Hypothalamus (tissue), 51 donors: ENCODE data around the gene OLFM1.
A peak's percentile ranks its signal among the peaks of the same experiment; 100 is the strongest.
"Not testable (repeated sequence)": the region's sequence is repeated elsewhere in the genome, so short reads cannot be mapped to it uniquely, and the experiment has no call there.

Experiments
- DNase-seq, 51 donors: peaks; one replicate each; lab custom pipeline; 2025; lab: John Stamatoyannopoulos, UW

The OLFM1 gene

GRCh38 chr9:135103931-135104639 lies 16.6 kb downstream of the OLFM1 start:
- no peak for DNase-seq

GRCh38 chr9:135104761-135105160 lies 17.3 kb downstream of the OLFM1 start:
- no peak for DNase-seq

GRCh38 chr9:135105211-135105745 lies 17.8 kb downstream of the OLFM1 start:
- no peak for DNase-seq

GRCh38 chr9:135105938-135106491 lies 18.5 kb downstream of the OLFM1 start:
- DNase-seq, result no peak

GRCh38 chr9:135106551-135107270 lies 19.2 kb downstream of the OLFM1 start:
- no peak for DNase-seq

GRCh38 chr9:135107581-135108235 lies 20.2 kb downstream of the OLFM1 start:
- no peak for DNase-seq

- DNase-seq, result no peak
These were observed 21.5 kb downstream of the OLFM1 start for GRCh38 chr9:135108831-135109510.

- DNase-seq, result no peak
These were observed 22.2 kb downstream of the OLFM1 start for GRCh38 chr9:135109650-135110049.

- no peak for DNase-seq
These were observed 22.9 kb downstream of the OLFM1 start for GRCh38 chr9:135110416-135110815.

- DNase-seq, result not testable (repeated sequence)
These were observed 24.1 kb downstream of the OLFM1 start for GRCh38 chr9:135111600-135111999.

- DNase-seq, result no peak
These were observed 28.9 kb downstream of the OLFM1 start for GRCh38 chr9:135116371-135116770.

- no peak for DNase-seq
These were observed 29.4 kb downstream of the OLFM1 start for GRCh38 chr9:135116881-135117280.

GRCh38 chr9:135117281-135117680 lies 29.8 kb downstream of the OLFM1 start:
- peak in 1 of 51 donors; percentile 36 for DNase-seq

- DNase-seq, result no peak
These were observed 32.1 kb downstream of the OLFM1 start for GRCh38 chr9:135119496-135120064.

- no peak for DNase-seq
These were observed 32.8 kb downstream of the OLFM1 start for GRCh38 chr9:135120249-135120648.

- no peak for DNase-seq
These were observed 34.8 kb downstream of the OLFM1 start for GRCh38 chr9:135122316-135122715.

- no peak for DNase-seq
These were observed 35.8 kb downstream of the OLFM1 start for GRCh38 chr9:135123126-135123772.

GRCh38 chr9:135123773-135124134 lies 36.3 kb downstream of the OLFM1 start:
- peak in 20 of 51 donors; percentile 8 to 66 (median 38) for DNase-seq

GRCh38 chr9:135126451-135127187 lies 39.2 kb downstream of the OLFM1 start:
- peak in 8 of 51 donors; percentile 17 to 73 (median 40) for DNase-seq
